ENCODE measurements around the gene CCDC88B.

GRCh38 chr11:64372021-64372420, 32.0 kb downstream of the CCDC88B start:
- TF ChIP-seq POLR2A (IDR thresholded peaks at IDR 0.05): no peak
- TF ChIP-seq, protein P1, sequence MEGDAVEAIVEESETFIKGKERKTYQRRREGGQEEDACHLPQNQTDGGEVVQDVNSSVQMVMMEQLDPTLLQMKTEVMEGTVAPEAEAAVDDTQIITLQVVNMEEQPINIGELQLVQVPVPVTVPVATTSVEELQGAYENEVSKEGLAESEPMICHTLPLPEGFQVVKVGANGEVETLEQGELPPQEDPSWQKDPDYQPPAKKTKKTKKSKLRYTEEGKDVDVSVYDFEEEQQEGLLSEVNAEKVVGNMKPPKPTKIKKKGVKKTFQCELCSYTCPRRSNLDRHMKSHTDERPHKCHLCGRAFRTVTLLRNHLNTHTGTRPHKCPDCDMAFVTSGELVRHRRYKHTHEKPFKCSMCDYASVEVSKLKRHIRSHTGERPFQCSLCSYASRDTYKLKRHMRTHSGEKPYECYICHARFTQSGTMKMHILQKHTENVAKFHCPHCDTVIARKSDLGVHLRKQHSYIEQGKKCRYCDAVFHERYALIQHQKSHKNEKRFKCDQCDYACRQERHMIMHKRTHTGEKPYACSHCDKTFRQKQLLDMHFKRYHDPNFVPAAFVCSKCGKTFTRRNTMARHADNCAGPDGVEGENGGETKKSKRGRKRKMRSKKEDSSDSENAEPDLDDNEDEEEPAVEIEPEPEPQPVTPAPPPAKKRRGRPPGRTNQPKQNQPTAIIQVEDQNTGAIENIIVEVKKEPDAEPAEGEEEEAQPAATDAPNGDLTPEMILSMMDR (IDR thresholded peaks at IDR 0.05): no peak

All from body of pancreas (tissue), 4 donors.